ENCODE measurements around the gene NSUN4.
"Not testable (repeated sequence)": the region's sequence is repeated elsewhere in the genome, so short reads cannot be mapped to it uniquely, and the experiment has no call there.

- not testable (repeated sequence) for TF ChIP-seq CTCF (IDR thresholded peaks at IDR 0.05; ENCODE audit: low read length); EZH2 (IDR thresholded peaks at IDR 0.05; ENCODE audit: borderline replicate concordance, low read length)
Measured at GRCh38 chr1:46319301-46319700, 21.3 kb upstream of the NSUN4 start.

Measured in OCI-LY1 (cell line).